AG09309 (cell line): ENCODE data around the gene CYP27A1.

Source experiments
- DNase-seq: peaks from one replicate; pipeline ENCODE4 v3.0.0-alpha.2; 2010; ENCODE audit warnings: low read depth
- H3K4me3 ChIP-seq: 2 replicates; pipeline ENCODE4 v1.5.1; 2011; ENCODE audit warnings: mild to moderate bottlenecking, low read depth, low read length, moderate library complexity; ENCODE audit not compliant: control insufficient read depth
- CTCF ChIP-seq: IDR thresholded peaks from 2 replicates; pipeline ENCODE4 v1.5.1; 2011; ENCODE audit warnings: mild to moderate bottlenecking, low read depth, low read length, inconsistent platforms; ENCODE audit not compliant: insufficient read depth, control insufficient read depth; ENCODE audit errors: missing control alignments

CYP27A1 gene

GRCh38 chr2:218814540-218815243 is 32.7 kb downstream of the CYP27A1 start:
- DNase-seq, result no peak
- no peak overlapping the region for H3K4me3 ChIP-seq
- TF ChIP-seq CTCF, result no peak

GRCh38 chr2:218815244-218815637 is 33.3 kb downstream of the CYP27A1 start:
- H3K4me3 ChIP-seq, result no peak overlapping the region
- no peak for DNase-seq
- no peak for TF ChIP-seq CTCF

- TF ChIP-seq CTCF, result no peak
- no peak for DNase-seq
- H3K4me3 ChIP-seq, result no peak overlapping the region
These were observed 33.7 kb downstream of the CYP27A1 start for GRCh38 chr2:218815649-218816048.

GRCh38 chr2:218816561-218817011 is 34.6 kb downstream of the CYP27A1 start:
- TF ChIP-seq CTCF, result no peak

GRCh38 chr2:218819093-218819492 is 37.1 kb downstream of the CYP27A1 start:
- H3K4me3 ChIP-seq, result no peak overlapping the region
- no peak for DNase-seq
- no peak for TF ChIP-seq CTCF

More at GRCh38 chr2:218816561-218817011, 34.6 kb downstream of the CYP27A1 start:
- H3K4me3 ChIP-seq, result no peak overlapping the region
- DNase-seq, result no peak

- no peak overlapping the region for H3K4me3 ChIP-seq
- TF ChIP-seq CTCF, result no peak
- no peak for DNase-seq
These were observed 38.9 kb downstream of the CYP27A1 start for GRCh38 chr2:218820746-218821369.
